NCI-H2196 treated with DMSO at 0.1 percent for 48 hours (cell line): Measurements from ENCODE around the gene BTBD2.

ENCODE experiments used
- DNase-seq: peaks from one replicate; lab custom pipeline; 2025; ENCODE audit not compliant: unreplicated experiment; lab: John Stamatoyannopoulos, UW

The BTBD2 gene

DNA sequence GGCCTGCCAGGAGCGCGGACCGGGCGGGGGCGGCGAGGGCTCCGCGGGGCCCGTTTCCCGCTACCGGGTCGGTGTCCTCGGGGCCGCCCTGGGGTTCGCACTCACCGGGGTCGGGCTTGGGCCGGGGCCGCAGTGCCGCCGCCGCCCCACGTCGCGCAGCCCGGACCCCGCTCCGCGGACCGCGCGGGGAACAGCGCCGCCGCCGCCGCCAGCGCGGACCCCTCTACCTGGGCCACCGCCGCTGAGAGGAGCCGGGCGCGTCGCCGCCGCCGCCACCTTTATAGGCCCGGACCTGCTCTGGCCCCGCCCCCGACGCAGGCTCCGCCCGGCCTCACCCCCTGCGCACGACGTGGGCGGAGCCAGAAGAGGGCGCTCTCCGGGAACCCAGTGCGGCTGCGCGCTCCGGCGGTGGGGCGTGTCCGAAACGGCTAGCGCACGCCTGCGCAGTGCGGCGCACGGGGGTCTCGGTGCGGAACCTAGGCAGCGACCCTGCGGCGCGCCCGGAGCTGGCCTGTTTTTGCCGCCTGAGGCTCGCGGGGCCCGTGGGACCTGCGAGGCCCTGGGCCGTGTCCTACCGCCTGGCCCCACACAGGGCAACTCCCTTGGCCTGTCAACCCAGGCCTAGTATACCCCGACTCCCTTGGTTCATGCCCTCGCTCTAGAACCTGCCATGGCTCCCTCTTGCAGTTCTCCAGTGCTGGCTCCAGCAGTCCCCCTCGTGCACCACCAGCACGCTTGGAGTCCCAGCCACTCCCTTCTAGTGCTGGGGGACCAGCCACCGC lies 35.7 kb upstream of the BTBD2 start, which contains the start of gene MKNK2:
Gene MKNK2 (minus strand): TSS at position 254 of the 782 bp plus-strand sequence. CDS start 393 bp downstream, outside the sequence.
- peak; percentile 62 for DNase-seq

DNA sequence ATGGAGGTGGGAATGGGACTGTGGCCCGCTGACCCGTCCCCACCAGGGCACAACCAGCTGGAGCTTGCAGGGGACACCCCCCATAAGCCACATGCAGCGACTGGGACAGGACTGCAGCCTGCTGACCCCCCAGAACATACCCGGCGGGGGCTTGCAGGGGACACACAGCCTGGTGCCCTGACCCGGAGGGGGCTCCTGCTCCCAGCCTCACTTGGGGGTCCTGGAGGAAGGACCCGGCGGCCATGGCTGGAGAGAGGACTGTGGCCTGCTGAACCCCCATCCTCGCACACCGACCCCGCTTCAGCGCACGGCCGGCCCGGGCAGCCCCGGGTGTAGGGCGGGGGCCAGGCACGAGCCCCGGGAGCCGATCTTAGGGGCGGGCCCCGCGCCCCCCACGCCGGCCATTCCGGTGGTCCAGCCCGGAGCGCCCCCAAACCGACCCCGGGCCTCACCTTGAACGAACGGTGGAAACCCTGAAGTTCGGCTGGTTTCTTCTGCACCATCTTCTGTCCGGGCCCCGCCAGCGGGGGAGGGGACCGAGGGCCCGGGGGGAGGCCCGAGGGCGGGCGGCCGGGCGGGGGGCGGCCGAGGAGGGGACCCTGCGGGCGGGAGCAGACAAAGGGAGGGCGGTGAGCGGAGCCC lies 35.0 kb upstream of the BTBD2 start:
- no peak for DNase-seq

DNA sequence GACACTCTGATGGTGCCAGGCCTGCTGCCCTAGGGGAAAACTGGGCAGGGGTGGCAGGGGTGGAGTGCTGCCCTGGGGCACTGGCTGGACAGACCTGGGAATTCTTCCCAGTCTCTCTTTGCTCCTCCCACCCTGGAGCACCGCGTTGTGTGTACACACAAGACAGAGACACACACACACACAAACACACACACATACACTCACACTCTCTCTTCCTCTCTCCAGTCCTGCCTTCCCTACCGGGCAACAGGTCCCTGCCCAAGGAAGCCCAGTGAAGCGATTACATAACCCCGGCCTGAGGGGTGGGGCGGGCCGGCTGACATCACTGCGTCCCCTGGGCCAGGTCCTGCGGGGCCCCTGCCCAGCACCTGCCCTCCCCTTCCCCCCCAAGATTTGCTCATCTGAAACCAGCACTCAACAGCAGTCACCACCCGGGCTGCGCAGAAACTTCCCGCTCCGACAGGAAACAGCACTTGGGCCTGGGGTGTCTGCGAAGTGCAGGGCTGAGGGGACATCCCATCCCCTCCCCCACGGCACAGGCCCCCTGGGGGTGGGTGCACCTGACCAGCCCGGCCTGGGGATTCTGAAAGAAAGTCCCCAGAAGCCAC lies 34.3 kb upstream of the BTBD2 start:
- peak; percentile 83 for DNase-seq

DNA sequence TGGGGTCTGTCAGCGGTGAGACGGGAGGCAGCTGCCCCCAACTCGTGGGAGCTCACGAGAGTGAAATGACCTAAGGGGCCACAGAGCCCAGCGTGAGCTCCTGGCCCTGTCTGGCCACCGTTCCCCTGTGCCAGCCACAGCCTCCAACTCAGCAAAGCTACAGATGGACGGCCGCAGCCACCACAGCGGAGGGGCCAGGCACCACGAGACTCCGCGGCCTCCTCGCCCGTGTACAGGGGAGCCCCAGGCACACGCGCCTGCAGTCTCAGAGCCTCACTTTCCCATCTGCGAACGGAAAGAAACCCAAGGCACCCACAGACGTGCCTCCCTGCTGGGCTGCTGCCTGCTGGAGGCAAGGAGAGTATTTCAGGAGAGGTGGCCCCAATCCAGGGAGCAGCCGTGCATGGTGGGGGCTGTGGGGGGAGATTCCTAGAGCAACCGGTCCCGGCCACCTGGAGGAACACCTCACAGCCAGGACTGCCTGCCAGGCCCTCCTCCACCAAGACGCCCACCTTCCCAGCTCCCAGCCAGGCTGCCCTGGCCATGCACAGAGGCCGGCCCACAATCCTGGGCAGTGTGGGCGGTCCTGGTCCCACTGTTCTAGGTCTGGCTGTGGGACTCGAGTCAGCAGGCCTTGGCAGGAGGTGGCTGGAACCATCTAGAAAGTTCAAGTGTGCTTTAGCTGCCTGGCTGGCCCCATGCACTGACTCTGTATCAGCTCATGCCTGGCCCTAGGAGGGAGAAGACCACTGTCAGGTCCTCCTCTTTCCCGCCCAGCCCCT lies 33.6 kb upstream of the BTBD2 start:
- DNase-seq, result no peak

DNA sequence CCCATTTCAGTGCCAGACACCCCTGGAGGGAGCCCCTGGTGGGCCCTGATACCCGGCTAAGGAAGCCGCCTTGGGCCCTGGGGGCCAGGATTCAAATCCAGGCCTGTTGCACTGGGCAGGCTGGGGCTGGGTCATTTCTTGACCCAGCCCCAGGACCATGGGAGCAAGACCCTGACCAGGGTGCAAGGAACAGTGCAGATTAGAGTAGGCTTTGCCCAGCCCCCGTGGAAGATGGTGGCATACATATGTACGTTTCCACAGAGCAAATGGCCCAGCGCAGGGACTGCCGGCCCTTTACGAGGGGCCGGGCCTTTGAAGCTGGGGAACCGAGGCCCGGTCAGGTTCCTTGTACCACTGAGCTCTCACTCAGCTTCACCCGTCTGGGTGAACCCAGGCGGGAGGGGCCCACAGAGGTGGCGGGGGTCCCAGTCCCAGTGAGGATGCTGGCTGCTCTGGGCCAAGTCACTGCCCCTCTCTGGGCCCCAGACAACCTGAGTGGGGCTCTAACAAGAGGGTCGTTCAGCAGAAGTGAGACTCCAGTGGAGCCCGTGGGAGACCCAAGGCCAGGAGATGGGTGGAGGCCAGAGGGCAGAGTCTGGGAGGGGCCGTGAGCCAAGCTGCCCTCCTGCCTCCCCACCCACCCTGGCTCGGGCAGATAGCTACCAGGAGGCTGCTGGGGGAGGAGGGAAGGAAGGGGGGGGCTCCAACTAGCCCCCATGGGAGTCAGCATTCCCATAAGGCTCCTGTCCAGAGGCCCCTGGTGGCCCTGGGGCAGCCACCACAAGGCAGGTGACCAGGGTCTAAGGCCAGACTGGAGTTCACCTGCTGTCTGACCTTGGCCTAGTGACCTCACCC lies 32.8 kb upstream of the BTBD2 start:
- no peak for DNase-seq

DNA sequence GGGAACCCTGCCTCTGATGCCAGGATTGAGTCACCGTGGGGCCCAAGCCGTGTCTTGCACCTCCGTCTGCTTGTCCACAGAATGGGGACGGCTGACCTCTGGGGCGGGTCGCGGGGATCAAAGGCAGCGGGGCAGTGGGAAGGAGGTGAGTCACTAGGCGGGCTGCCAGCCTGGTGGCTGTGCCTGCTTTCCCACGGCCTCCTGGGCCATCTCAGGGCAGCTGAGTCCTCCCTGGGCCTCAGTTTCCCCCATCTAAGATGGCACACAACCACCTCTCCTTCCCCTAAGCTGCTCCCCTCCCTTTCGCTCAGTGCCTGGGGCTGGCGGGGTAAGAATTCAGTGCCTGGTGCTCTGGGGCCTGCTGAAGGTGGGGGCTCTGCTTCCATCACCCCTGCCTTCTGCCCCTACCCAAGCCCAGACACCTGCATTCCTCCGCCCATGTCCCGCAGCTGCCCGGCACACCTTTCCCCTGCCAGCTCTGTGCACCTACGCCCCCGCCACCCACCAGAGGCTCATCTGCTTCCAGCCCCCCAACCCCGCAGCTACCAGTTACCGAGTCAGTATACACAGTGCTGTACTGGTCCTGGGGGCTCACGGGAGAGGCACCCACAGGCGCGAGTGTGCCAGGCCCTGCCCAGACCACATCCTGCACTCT lies 32.1 kb upstream of the BTBD2 start:
- DNase-seq, result no peak

DNA sequence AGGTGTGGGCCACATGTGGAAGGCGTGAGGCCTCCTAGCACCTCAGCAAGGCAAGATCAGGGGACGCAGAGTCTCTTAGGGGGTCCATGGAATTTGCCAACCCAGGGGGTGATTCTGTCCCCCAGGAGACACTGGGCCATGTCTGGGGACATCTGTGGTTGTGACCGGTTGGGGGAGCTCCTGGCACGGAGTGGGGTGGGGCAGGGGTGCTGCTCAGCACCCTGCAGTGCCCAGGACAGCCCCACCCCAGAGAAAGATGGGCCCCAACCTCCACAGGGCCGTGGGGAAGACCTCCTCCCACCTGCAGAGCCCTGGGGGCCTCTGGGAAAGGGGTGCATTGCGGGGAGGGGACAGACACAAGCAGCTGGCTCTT lies 31.5 kb upstream of the BTBD2 start:
- no peak for DNase-seq

DNA sequence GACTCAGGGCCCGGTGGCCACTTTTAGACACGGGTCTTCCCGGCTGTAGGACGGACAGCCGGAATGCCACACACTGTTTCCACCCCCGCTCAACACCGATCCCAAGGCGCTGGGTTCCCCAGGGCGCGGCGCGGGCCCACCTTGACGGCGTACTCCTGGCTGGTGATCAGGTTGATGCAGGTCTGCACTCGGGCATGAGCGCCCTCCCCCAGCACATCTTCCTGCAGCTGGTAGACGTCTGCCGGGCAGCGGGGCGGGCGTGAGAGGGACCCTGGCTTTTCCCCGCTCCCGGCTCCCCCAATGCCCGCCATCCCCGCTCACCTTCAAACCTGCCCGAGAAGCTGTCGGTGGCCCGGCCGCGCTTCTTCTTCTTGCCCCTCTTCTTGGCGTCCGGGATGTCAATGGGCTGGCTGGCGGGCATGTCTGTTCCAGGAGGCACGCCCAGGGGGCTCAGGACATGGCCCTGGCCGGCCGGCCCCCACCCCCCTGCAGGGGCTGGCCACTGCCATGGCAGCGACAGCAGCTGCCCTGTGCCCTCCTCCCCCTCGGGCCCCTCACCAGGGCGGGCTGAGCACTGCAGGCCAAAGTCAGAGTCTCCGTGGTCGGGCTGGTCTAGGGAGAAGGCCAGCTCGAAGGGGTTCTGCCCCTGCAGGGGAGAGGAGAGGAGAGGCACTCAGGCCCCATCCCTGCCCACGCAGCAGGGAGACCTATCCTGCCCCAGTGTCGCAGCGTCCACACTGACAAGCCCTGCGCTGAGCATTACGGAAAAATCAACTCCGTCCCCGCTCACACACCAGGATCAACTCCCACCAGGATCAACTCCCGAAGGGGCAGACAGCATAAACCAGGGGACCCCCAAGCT lies 30.8 kb upstream of the BTBD2 start:
- no peak for DNase-seq

DNA sequence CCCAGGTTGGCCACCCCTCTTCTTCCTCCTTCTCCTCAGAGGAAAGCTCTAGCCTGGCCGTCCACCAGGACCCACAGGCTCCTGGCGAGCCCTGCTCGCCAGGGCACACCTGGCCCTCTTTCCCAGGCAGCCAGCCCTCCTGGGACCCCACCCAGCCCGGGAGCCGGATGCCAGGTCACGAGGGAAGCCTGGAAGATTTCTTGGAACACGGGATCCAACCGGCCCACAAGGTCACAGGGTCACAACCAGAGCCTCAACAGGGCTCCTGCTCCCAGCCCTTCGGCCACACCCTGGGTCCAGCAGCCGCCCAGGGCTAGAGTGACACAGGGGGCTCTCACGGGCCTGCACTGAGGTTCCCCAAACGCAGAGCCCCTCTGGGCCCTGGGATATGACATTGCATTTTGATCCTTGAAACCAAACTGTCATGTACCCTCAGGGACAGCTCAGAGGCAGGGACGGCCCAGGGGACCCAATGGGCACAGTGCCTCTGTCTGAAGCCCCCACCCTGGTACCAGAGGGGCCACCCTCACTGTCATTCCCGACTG lies 30.1 kb upstream of the BTBD2 start:
- DNase-seq, result no peak

DNA sequence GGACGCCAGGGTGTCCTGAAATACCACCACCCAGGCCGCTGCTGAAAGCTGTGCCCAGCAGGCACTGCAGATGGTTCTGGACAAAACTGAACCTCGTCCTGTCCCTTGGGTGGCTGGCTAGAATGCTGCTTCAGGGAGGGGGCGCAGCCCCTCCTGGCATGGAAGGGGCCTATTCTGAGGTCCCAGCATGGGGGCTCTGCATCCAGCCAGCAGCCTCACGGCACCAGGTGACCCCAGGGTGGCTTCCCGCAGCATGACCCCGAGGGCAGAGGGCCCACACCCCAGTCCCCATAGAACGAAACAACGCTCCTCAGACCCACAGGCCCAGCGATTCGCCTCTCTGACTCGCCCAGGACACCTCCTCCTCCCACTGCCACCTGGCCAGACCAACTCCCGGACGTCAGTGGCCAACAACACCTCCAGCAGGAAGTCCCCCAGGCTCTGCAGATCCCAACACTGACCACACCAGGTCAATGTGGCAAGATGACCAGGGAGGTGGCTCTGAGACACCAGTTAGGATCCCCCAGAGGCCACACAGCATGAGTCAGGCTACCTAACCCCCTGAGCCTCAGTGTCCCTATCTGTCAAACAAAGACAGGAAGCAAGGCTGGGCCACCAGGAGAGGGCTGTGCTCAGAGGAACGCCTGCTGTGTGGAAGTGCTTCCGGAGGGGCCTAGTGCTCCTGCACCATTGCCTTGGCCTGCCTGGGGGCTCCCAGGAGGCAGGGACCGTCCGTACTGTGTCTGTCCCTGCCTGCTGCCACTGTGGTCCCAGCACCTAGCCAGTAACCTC lies 29.4 kb upstream of the BTBD2 start:
- no peak for DNase-seq

DNA sequence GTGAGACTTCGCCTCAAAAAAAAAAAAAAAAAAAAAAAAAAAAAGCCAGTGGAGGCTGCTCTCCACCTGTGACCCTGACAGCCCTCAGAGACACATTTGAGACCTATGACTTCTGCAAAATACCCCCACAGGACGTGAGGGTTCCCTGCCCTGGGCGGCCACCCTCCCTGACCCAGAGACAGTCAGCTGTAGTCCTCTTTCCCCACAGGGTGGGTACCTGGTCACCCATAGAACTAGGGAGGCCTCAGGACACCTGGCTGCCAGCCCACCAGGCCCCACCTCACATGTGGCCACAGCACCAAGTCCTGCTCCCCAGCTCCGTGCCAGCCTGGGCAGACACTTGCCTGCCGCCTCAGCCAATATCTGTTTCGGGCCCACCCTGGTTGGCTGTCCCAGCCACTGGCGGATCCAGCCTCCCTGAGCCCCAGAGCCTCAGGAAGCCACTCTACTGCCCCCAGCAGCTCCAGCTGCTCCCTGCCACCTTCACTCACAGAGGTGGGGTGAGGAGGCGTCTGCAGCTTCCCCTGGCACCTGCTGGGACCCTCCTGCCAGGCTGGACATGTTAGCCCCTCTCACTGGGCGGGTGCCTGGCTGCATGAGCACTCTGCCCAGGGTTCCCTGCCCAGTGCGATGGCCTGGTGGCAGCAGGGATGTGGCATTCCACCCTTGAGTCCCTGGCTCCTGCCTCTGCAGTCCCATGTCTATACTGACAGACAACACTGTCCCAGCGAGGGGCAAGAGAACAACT lies 28.6 kb upstream of the BTBD2 start:
- DNase-seq, result no peak

DNA sequence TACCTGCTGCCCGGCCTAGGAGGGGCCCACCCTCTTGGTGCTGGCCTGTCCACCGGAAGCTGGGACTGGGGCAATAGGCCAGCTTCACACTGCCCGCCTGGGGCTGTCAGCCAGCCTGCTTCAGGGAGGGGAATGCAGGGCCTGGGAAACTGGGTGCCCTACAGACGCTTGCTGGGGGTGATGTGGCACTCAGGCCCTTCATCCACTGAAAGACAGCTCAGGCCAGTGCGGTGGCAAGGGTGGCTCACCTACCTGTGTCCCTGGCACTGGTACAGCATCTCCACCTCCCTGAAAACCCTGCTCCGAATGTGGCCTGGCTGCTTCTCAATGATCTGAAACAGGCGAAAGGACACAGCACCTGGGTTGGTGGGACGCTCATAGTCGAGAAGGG lies 27.7 kb upstream of the BTBD2 start:
- no peak for DNase-seq

DNA sequence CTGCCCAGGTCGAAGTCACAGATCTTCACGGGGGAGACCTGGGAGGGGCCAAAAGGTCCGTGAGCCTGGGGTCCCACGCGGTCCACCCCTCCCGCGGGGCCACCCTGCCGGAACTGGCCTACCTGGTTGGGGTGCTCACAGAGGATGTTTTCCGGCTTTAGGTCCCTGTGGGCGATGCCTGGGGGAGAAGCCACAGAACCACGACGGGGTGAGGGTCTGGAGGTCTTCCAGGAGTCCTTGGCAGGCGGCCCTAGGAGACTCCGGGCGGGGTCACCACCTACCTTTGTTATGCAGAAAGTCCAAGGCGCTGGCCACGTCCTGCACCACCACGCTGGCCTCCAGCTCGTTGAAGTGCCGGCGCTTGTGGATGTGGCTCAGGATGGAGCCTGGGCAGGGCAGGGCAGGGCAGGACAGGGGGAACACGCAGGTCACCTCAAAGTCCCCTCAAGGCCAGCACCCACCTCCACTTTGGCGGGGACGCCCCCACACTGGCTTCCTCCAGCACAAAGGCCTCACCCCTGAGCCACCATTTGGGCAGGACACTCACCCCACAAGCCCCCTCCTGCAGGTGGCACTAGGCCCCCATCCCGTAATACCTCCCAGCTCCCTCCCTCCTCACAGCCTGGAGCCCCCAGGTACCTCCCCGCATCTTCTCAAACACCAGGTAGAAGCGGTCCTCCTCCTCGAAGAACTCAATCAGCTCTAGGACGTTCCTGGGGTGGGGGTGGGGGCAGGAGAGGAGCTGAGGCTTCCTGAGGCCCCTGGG lies 27.2 kb upstream of the BTBD2 start:
- no peak for DNase-seq

DNA sequence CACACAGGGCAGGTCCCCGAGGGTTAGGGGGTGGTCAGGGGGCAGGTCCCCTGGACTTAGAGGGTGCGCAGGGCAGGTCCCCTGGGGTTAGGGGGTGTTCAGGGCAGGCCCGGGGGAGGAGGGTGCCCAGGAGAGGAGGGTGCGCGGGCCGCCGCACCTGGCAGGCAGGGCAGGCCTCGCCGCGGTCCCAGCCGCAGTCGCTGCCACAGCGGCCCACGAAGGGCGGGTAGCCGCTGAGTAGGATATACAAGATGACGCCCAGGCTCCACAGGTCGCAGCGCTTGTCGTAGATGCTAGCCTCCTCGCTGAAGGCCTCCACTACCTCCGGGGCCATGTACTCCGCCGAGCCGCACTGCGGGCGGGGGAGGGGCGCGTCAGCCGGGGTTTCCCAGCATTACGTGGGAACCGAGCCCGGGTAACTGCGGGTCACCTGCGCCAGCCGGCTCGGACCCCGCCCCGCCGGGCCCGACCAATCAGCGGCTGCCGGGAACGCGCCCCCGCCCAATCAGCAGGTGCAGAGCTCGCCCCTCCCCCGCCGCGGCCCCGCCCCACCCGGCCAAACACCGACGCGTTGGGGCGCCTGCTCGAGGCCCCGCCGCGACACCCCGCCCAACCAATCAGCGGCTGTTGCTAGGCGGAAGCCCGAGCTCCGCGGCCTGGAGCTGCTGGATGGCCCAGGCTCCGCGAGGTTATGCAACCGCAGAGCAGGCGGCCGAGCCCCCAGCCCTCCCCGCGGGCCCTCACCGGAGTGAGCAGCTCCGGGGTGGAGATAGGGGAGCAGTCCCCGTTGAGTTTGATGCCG lies 26.4 kb upstream of the BTBD2 start:
- DNase-seq, result peak; percentile 93

DNA sequence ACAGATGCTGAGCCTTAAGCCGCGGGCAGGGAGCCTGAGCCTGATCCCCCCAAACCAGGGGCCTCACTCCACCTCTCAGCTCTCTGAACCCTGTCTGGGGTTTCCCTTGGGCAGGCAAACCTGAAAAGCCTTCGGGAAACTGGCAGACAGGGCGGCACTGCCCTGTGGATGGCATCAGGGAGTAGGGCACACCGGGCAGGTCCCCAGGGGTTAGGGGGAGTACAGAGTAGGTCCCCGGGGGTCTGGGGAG lies 25.8 kb upstream of the BTBD2 start:
- DNase-seq, result no peak
